SK-N-DZ (cell line): ENCODE data around the gene ALB.

Source experiments
- DNase-seq: peaks from one replicate; pipeline ENCODE4 v3.0.0-alpha.2; 2015; ENCODE audit warnings: low spot score

Gene ALB

DNA sequence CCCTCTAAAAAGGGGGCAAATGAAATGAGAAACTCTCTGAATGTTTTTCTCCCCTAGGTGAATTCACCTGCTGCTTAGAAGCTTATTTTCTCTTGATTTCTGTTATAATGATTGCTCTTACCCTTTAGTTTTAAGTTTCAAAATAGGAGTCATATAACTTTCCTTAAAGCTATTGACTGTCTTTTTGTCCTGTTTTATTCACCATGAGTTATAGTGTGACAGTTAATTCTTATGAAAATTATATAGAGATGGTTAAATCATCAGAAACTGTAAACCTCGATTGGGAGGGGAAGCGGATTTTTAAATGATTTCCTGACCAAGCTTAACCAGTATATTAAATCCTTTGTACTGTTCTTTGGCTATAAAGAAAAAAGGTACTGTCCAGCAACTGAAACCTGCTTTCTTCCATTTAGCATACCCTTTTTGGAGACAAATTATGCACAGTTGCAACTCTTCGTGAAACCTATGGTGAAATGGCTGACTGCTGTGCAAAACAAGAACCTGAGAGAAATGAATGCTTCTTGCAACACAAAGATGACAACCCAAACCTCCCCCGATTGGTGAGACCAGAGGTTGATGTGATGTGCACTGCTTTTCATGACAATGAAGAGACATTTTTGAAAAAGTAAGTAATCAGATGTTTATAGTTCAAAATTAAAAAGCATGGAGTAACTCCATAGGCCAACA is 4.2 kb downstream of the ALB start:
- no peak for DNase-seq

- no peak for DNase-seq
Observed at GRCh38 chr4:73409012-73409862, 5.2 kb downstream of the ALB start.

- no peak for DNase-seq
Observed at GRCh38 chr4:73409978-73410548, 6.0 kb downstream of the ALB start.

DNA sequence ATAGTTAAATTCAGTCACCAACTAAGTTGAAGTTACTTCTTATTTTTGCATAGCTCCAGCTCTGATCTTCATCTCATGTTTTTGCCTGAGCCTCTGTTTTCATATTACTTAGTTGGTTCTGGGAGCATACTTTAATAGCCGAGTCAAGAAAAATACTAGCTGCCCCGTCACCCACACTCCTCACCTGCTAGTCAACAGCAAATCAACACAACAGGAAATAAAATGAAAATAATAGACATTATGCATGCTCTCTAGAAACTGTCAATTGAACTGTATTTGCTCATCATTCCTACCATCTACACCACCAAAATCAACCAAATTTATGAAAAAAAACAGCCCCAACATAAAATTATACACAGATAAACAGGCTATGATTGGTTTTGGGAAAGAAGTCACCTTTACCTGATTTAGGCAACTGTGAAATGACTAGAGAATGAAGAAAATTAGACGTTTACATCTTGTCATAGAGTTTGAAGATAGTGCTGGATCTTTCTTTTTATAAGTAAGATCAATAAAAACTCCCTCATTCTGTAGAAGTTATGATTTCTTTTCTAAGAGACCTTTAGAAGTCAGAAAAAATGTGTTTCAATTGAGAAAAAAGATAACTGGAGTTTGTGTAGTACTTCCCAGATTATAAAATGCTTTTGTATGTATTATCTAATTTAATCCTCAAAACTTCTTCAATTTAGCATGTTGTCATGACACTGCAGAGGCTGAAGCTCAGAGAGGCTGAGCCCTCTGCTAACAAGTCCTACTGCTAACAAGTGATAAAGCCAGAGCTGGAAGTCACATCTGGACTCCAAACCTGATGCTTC is 7.0 kb downstream of the ALB start:
- DNase-seq = no peak

- DNase-seq = no peak
Observed at GRCh38 chr4:73411731-73412414, 7.8 kb downstream of the ALB start.

DNA sequence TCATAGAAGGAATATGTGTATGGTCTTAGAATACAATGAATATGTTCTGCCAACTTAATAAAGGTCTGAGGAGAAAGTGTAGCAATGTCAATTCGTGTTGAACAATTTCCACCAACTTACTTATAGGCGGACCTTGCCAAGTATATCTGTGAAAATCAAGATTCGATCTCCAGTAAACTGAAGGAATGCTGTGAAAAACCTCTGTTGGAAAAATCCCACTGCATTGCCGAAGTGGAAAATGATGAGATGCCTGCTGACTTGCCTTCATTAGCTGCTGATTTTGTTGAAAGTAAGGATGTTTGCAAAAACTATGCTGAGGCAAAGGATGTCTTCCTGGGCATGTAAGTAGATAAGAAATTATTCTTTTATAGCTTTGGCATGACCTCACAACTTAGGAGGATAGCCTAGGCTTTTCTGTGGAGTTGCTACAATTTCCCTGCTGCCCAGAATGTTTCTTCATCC is 9.2 kb downstream of the ALB start:
- DNase-seq = no peak

- no peak for DNase-seq
Observed at GRCh38 chr4:73414936-73415271, 10.8 kb downstream of the ALB start.

- DNase-seq = no peak
Observed at GRCh38 chr4:73415807-73416238, 11.7 kb downstream of the ALB start.

DNA sequence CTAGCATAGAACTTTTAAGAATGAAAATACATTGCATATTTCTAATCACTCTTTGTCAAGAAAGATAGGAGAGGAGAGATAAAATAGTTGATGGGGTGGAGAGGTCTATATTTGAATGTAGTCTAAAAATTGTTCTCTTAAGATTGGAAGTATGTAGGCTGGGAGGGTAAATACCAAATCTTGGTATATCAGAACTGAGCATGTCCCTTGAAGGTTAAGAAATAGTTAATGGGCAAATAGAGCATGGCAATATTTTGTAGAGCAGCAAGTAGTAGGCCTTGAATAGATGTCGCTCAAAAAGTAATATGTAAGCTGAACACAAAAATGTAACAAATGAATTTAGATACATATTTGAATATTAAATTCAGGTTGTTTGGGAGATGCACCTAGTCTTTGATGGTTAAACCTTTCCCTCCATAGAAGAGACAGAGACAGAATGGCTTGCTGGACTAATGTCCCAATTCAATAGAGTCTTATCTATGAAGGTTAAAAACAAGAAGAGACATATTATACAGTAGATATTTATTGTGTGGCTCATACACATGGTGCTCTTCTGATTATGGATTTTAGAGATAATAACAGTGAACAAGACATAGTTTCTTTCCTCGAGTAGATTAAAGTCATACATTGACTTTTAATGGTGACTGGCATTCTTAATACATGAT is 12.5 kb downstream of the ALB start:
- DNase-seq = no peak

DNA sequence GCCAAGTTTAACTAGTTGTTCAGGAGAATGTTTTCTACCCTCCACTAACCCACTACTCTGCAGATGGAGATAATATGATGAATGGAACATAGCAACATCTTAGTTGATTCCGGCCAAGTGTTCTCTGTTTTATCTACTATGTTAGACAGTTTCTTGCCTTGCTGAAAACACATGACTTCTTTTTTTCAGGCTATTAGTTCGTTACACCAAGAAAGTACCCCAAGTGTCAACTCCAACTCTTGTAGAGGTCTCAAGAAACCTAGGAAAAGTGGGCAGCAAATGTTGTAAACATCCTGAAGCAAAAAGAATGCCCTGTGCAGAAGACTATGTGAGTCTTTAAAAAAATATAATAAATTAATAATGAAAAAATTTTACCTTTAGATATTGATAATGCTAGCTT is 13.3 kb downstream of the ALB start:
- no peak for DNase-seq

- no peak for DNase-seq
Observed at GRCh38 chr4:73417973-73418372, 13.9 kb downstream of the ALB start.

DNA sequence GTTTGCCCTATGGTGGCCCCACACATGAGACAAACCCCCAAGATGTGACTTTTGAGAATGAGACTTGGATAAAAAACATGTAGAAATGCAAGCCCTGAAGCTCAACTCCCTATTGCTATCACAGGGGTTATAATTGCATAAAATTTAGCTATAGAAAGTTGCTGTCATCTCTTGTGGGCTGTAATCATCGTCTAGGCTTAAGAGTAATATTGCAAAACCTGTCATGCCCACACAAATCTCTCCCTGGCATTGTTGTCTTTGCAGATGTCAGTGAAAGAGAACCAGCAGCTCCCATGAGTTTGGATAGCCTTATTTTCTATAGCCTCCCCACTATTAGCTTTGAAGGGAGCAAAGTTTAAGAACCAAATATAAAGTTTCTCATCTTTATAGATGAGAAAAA is 14.6 kb downstream of the ALB start:
- no peak for DNase-seq

GRCh38 chr4:73419106-73420038 is 15.3 kb downstream of the ALB start:
- DNase-seq = no peak

GRCh38 chr4:73420615-73421014 is 16.5 kb downstream of the ALB start:
- no peak for DNase-seq

DNA sequence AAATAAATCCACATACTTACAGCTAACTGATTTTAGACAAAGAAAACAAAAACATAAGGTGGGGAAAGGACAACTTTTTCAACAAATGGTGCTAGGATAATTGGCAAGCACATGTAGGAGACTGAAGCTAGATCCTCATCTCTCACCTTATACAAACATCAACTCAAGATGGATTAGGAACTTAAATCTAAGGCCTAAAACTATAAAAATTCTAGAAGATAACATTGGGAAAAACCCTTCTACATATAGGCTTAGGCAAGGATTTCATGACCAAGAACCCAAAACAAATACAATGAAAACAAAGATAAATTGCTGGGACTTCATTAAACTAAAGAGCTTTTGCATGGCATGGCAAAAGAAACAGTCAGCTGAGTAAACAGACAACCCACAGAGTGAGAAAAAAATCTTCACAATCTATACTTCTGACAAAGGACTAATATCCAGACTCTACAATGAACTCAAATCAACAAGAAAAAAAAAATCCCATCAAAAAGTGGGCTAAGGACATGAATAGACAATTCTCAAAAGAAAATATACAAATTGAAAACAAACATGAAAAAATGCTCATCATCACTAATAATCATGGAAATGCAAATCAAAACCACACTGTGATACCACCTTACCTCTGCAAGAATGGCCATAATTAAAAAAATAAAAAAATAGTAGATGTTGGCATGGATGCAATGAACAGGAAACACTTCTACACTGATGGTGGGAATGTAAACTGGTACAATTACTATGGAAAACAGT is 17.8 kb downstream of the ALB start:
- DNase-seq = no peak

GRCh38 chr4:73422458-73422752 is 18.3 kb downstream of the ALB start:
- no peak for DNase-seq

- DNase-seq = no peak
Observed at GRCh38 chr4:73423184-73423583, 19.1 kb downstream of the ALB start.

DNA sequence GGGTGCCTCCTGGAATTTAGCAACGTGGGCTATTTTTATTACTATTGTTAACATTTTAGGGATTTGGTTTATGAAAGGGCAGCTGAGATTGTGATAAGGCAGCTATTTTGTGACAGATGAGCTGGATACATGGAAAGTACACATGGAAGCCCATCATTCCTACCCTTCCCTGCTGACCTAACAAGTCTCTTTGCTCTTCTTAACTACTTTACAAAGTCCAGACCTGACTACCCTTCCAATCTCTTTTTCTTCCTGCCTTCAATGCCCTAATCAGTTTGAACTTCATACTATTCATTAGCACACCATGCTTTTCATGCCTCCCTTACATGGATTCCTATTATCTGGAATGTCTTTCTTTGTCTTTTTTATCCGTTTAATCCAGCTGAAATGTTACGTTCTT is 22.6 kb downstream of the ALB start:
- no peak for DNase-seq

DNA sequence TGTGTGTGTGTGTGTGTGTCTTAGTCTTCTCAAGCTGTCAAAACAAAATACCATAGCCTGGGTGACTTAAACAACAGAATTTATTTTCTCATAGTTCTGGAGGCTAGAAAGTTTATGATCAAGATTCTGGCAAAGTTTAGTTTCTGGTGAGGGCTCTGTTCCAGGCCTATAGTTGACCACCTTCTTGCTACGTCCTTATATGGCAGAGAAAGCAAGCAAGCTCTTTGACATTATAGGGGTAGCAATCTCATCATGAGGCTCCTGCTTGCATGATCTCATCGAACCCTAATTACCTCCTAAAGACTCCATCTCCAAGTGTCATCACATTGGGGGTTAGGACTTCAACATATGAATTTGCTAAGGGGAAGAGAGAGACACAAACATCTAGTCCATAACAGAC is 25.0 kb downstream of the ALB start:
- DNase-seq = no peak
